B cell (primary cell): Measurements from ENCODE around the gene UNC5C. TPM values are rescaled to one million over a fixed set of nuclear protein-coding genes. Genes with fewer than 3 reads are reported as not detected.

Experiments used
- ATAC-seq: fragments of 200-7000 bp; cut with Tn5 transposase; one replicate; pipeline ENCODE4 v1.10.0; 2021; ENCODE audit warnings: low read depth, mild to moderate bottlenecking, moderate number of reproducible peaks, moderate library complexity
- CTCF ChIA-PET: fragments of 350-600 bp; sonication (Branson Sonifier 250); formaldehyde crosslinking; loops from one replicate; lab custom pipeline; 2021; ENCODE audit warnings: antibody characterized with exemption, inconsistent platforms; lab: Charles Lee
- POLR2A ChIA-PET: fragments of 350-600 bp; sonication (Branson Sonifier 250); formaldehyde crosslinking; loops from one replicate; lab custom pipeline; 2021; ENCODE audit warnings: antibody characterized with exemption; lab: Charles Lee
- DNase-seq: peaks from one replicate; pipeline ENCODE4 v3.0.0; 2013
- H2AFZ ChIP-seq: 2 replicates; pipeline ENCODE4 v1.6.1; 2012; ENCODE audit warnings: mild to moderate bottlenecking, low read depth, low read length; ENCODE audit not compliant: insufficient read depth, poor library complexity, severe bottlenecking
- H3K27ac ChIP-seq, 2 donors: 1 replicate in 1 of 2; 2 replicates in 1 of 2; pipeline ENCODE4 v1.5.1; 2012 to 2013; ENCODE audit warnings: low read length in 2 of 2, mild to moderate bottlenecking in 2 of 2, moderate library complexity in 1 of 2
- H3K27me3 ChIP-seq, 4 experiments: fragments of 200-600 bp in 1 of 4; sonication (generic) in 1 of 4; replicated peaks in 1 of 4; 1 replicate in 2 of 4; 2 replicates in 2 of 4; pipeline versions ENCODE4 v1.6.1 to v1.7.0; 2013 to 2016; ENCODE audit warnings: low read length in 3 of 4, mild to moderate bottlenecking in 2 of 4, mixed read lengths in 1 of 4, moderate library complexity in 1 of 4; ENCODE audit not compliant: insufficient read depth in 4 of 4, control insufficient read depth in 3 of 4; ENCODE audit errors: control extremely low read depth in 1 of 4
- H3K36me3 ChIP-seq, 2 experiments: replicated peaks in 1 of 2; 1 replicate in 1 of 2; 2 replicates in 1 of 2; pipeline versions ENCODE4 v1.6.1 to v1.7.1; 2013; ENCODE audit warnings: low read length in 1 of 2; ENCODE audit not compliant: insufficient read depth in 2 of 2, control insufficient read depth in 1 of 2; ENCODE audit errors: control extremely low read depth in 1 of 2, extremely low read depth in 1 of 2
- H3K4me1 ChIP-seq, 2 donors: fragments of 200-600 bp in 1 of 2; sonication (generic) in 1 of 2; 1 replicate in 1 of 2; 2 replicates in 1 of 2; pipeline versions ENCODE4 v1.5.1 to v1.6.1; 2013 to 2017; ENCODE audit warnings: low read length in 2 of 2; ENCODE audit not compliant: control insufficient read depth in 2 of 2, insufficient read depth in 2 of 2
- H3K4me2 ChIP-seq: replicated peaks from 2 replicates; pipeline ENCODE3; 2012; ENCODE audit warnings: mild to moderate bottlenecking, low read depth, low read length; ENCODE audit not compliant: poor library complexity, severe bottlenecking
- H3K4me3 ChIP-seq, 5 experiments: fragments of 200-600 bp in 1 of 5; sonication (generic) in 1 of 5; 1 replicate in 3 of 5; 2 replicates in 2 of 5; pipeline versions ENCODE4 v1.5.1 to v1.7.0; 2011 to 2016; ENCODE audit warnings: low read length in 4 of 5, mild to moderate bottlenecking in 4 of 5, low read depth in 2 of 5, control low read depth in 1 of 5, moderate library complexity in 1 of 5; ENCODE audit not compliant: insufficient read depth in 1 of 5; ENCODE audit errors: control extremely low read depth in 1 of 5, extremely low read depth in 1 of 5
- H3K79me2 ChIP-seq: fragments of 200-600 bp; sonication (generic); one replicate; pipeline ENCODE4 v1.6.0; 2016; ENCODE audit warnings: low read length; ENCODE audit not compliant: control insufficient read depth, insufficient read depth
- H3K9ac ChIP-seq: fragments of 200-600 bp; sonication (generic); 2 replicates; pipeline ENCODE4 v1.6.1; 2017; ENCODE audit warnings: mild to moderate bottlenecking, low read length, moderate library complexity
- H3K9me3 ChIP-seq, 3 donors: one replicate each; pipeline versions ENCODE4 v1.6.1 to v1.7.1; 2013; ENCODE audit warnings: low read length in 2 of 3; ENCODE audit not compliant: control insufficient read depth in 2 of 3, insufficient read depth in 1 of 3; ENCODE audit errors: control extremely low read depth in 1 of 3
- H4K20me1 ChIP-seq: 2 replicates; pipeline ENCODE4 v1.6.0; 2012; ENCODE audit warnings: mild to moderate bottlenecking, low read length; ENCODE audit not compliant: insufficient read depth, control insufficient read depth, poor library complexity, severe bottlenecking
- H3K27ac Mint-ChIP-seq: one replicate; pipeline ENCODE4 v1.8.0; 2021; ENCODE audit warnings: mixed read lengths
- H3K27me3 Mint-ChIP-seq: one replicate; pipeline ENCODE4 v1.8.0; 2021; ENCODE audit warnings: mixed read lengths
- H3K4me1 Mint-ChIP-seq: one replicate; pipeline ENCODE4 v1.8.0; 2021; ENCODE audit warnings: mixed read lengths
- H3K4me3 Mint-ChIP-seq: one replicate; pipeline ENCODE4 v1.8.0; 2021; ENCODE audit warnings: mixed read lengths
- H3K9me3 Mint-ChIP-seq: one replicate; pipeline ENCODE4 v1.8.0; 2022; ENCODE audit warnings: mixed read lengths; ENCODE audit not compliant: insufficient read depth
- CTCF ChIP-seq: fragments of 200-600 bp; IDR thresholded peaks from one replicate; pipeline ENCODE4 v1.8.0; 2022; ENCODE audit warnings: antibody characterized with exemption, mild to moderate bottlenecking
- EZH2 ChIP-seq: IDR thresholded peaks from 2 replicates; pipeline ENCODE4 v1.6.1; 2012; ENCODE audit warnings: borderline replicate concordance, low read depth, mild to moderate bottlenecking, moderate library complexity, low read length; ENCODE audit not compliant: insufficient read depth, poor library complexity, severe bottlenecking
- WGBS: methylation state at CpG from one replicate; pipeline ENCODE4 v1.1.5; 2013; ENCODE audit warnings: missing lambda C conversion rate; ENCODE audit not compliant: insufficient coverage; 5-methylcytosine and 5-hydroxymethylcytosine counted together
- intact Hi-C: fragments of 100-400 bp; cut with micrococcal nuclease; formaldehyde crosslinking; loops from one replicate; pipeline ENCODE4 v1.10.0; 2022
- polyA plus RNA-seq: library from polyadenylated mRNA; depleted of rRNA; stranded (reverse); fragments of >200 nt; gene quantifications from 2 replicates; pipeline ENCODE4 v1.2.3, GENCODE V29; 2012
- total RNA-seq, 2 donors: library from RNA; stranded (reverse); fragments of 120-200 nt in 1 of 2; gene quantifications; 1 replicate in 1 of 2; 2 replicates in 1 of 2; pipeline versions ENCODE4 v1.2.3 to v1.2.4, GENCODE V29; 2013 to 2022

UNC5C gene
- total and polyA plus RNA-seq, 2 donors (not counting 1 experiment from before 2014, with no cell fraction given): not detected

GRCh38 chr4:95529946-95530345 lies 18.8 kb downstream of the UNC5C start:
- no peaks in the 10 kb centered on the region for H3K9me3 Mint-ChIP-seq
- no peaks in the 10 kb centered on the region for H3K4me1 Mint-ChIP-seq

DNA sequence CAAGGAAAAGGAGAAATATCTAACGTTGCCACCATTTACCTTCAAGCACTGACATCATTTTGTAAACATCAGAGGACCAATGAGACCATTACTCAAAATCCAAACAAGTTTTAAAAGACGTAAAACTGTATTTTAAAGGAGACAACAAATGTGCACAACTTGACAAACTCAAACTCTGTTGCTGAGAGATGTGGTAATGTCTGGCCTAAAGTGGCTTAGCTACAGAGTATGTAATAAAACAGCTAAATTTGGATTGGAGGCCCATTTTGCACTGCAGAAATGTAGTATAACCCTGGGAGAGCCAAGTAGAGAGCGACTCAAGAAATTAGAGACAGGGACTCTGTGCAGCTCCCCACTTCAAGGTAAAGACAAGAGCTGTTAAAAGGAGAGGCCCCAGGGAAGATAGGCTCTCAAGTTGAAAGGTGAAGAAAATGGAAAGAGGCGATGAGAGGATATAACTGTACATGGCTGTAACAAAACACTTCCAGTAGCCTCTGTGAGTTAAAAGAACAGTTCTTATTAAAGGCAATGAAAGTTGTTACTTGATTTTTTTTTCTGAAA lies 20.3 kb downstream of the UNC5C start:
- no peak overlapping the region for H3K4me2 ChIP-seq
- H3K36me3 ChIP-seq: no peaks in the 10 kb centered on the region
- ATAC-seq: no peak
- no peaks in the 10 kb centered on the region for H3K9me3 Mint-ChIP-seq
- ChIA-PET CTCF (interaction anchor here (1.3 kb wide), 1 partner anchor 9 kb away, joined by 3 read pairs; no protein-coding TSS in a partner anchor), POLR2A (no interaction called here)
- intact Hi-C loops: no loop called here
- H3K9ac ChIP-seq: no peak overlapping the region
- no peaks in the 10 kb centered on the region for H3K79me2 ChIP-seq
- no peaks in the 10 kb centered on the region for H3K4me1 Mint-ChIP-seq
- no peaks in the 10 kb centered on the region for H4K20me1 ChIP-seq
- H3K27me3 Mint-ChIP-seq: no peaks in the 10 kb centered on the region
- TF ChIP-seq CTCF (no peak), EZH2 (no peak)
- no peak overlapping the region for H2AFZ ChIP-seq
- WGBS: 91% methylated on average over 2 of the region's 4 CpGs
- H3K4me1 ChIP-seq: no peaks in the 10 kb centered on the region
- no peaks in the 10 kb centered on the region for H3K9me3 ChIP-seq
- H3K4me3 ChIP-seq: no peak overlapping the region
- H3K27ac Mint-ChIP-seq: no peak overlapping the region
- H3K4me3 Mint-ChIP-seq: no peak overlapping the region
- H3K27me3 ChIP-seq: no peaks in the 10 kb centered on the region
- H3K27ac ChIP-seq: no peak overlapping the region
- DNase-seq: no peak

More at GRCh38 chr4:95529946-95530345, 18.8 kb downstream of the UNC5C start:
- ATAC-seq: no peak
- Histone ChIP-seq H3K27ac (no peak overlapping the region), H3K36me3 (no peaks in the 10 kb centered on the region), H2AFZ (no peak overlapping the region), H3K79me2 (no peaks in the 10 kb centered on the region), H3K27me3 (no peaks in the 10 kb centered on the region), H3K9me3 (no peaks in the 10 kb centered on the region), H3K9ac (no peak overlapping the region), H4K20me1 (no peaks in the 10 kb centered on the region), H3K4me3 (no peak overlapping the region), H3K4me1 (no peaks in the 10 kb centered on the region), H3K4me2 (no peak overlapping the region)
- Mint-ChIP-seq H3K27ac (no peak overlapping the region), H3K27me3 (no peaks in the 10 kb centered on the region), H3K4me3 (no peak overlapping the region)
- intact Hi-C loops: no loop called here
- ChIA-PET CTCF (no interaction called here), POLR2A (no interaction called here)
- no peak for TF ChIP-seq CTCF
- no peak for TF ChIP-seq EZH2
- DNase-seq: no peak
